ENCODE results near the gene FCER2.

Gene FCER2

DNA sequence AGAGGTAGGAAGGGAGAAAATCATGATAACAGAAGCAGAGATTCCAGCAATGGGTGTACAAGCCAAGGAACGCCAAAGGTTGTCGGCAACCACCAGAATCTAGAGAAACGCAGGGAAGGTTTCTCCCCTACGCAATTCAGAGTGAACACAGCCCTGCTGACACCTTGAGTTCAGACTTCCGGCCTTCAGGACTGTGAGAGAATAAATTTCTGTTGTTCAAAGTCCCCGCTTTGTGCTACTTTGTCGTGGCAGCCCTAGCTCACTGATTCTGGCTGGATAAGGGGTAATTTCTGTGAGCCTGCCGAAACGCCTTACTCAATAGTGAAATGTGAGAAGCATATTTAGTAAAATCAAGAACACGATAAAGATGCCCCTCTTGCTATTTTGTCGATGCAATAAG, 35.3 kb upstream of the FCER2 start:
- Histone ChIP-seq H3K9me2 (replicated peaks; ENCODE audit: insufficient read depth, low read length) (no peaks in the 10 kb centered on the region), H3K9me3 (ENCODE audit: insufficient read depth, low read length) (no peaks in the 10 kb centered on the region), H3K79me2 (ENCODE audit: insufficient read depth, low read length) (no peaks in the 10 kb centered on the region), H2AFZ (ENCODE audit: low read depth, low read length, severe bottlenecking) (no peak overlapping the region), H3K9ac (ENCODE audit: low read length) (no peak overlapping the region), H3K36me3 (ENCODE audit: low read length) (no peaks in the 10 kb centered on the region), H3F3A (ENCODE audit: insufficient read depth) (no peaks in the 10 kb centered on the region), H3K4me3 (ENCODE audit: insufficient read depth, low read length, poor library complexity, severe bottlenecking) (no peak overlapping the region), H3K27me3 (ENCODE audit: low read length) (no peaks in the 10 kb centered on the region), H3K4me2 (ENCODE audit: low read depth, low read length, poor library complexity, severe bottlenecking) (no peak overlapping the region), H3K27ac (ENCODE audit: low read depth, low read length) (no peak overlapping the region), H4K20me1 (ENCODE audit: low read depth, low read length) (no peaks in the 10 kb centered on the region)
- TF ChIP-seq, protein P1, sequence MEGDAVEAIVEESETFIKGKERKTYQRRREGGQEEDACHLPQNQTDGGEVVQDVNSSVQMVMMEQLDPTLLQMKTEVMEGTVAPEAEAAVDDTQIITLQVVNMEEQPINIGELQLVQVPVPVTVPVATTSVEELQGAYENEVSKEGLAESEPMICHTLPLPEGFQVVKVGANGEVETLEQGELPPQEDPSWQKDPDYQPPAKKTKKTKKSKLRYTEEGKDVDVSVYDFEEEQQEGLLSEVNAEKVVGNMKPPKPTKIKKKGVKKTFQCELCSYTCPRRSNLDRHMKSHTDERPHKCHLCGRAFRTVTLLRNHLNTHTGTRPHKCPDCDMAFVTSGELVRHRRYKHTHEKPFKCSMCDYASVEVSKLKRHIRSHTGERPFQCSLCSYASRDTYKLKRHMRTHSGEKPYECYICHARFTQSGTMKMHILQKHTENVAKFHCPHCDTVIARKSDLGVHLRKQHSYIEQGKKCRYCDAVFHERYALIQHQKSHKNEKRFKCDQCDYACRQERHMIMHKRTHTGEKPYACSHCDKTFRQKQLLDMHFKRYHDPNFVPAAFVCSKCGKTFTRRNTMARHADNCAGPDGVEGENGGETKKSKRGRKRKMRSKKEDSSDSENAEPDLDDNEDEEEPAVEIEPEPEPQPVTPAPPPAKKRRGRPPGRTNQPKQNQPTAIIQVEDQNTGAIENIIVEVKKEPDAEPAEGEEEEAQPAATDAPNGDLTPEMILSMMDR (IDR thresholded peaks at IDR 0.05; ENCODE audit: insufficient read depth, low read length, poor library complexity, severe bottlenecking): no peak
- TF ChIP-seq EZH2phosphoT487 (conservative IDR thresholded peaks at IDR 0.05; ENCODE audit: low read length): no peak

GRCh38 chr19:7736148-7736547, 34.2 kb upstream of the FCER2 start:
- no peak overlapping the region for H3K27ac ChIP-seq (ENCODE audit: low read depth, low read length)
- H3F3A ChIP-seq (ENCODE audit: insufficient read depth): no peaks in the 10 kb centered on the region
- H2AFZ ChIP-seq (ENCODE audit: low read depth, low read length, severe bottlenecking): no peak overlapping the region
- no peaks in the 10 kb centered on the region for H4K20me1 ChIP-seq (ENCODE audit: low read depth, low read length)
- no peaks in the 10 kb centered on the region for H3K36me3 ChIP-seq (ENCODE audit: low read length)
- no peaks in the 10 kb centered on the region for H3K9me2 ChIP-seq (replicated peaks; ENCODE audit: insufficient read depth, low read length)
- H3K79me2 ChIP-seq (ENCODE audit: insufficient read depth, low read length): no peaks in the 10 kb centered on the region
- no peak overlapping the region for H3K4me2 ChIP-seq (ENCODE audit: low read depth, low read length, poor library complexity, severe bottlenecking)
- H3K4me3 ChIP-seq (ENCODE audit: insufficient read depth, low read length, poor library complexity, severe bottlenecking): no peak overlapping the region
- H3K27me3 ChIP-seq (ENCODE audit: low read length): no peaks in the 10 kb centered on the region
- no peaks in the 10 kb centered on the region for H3K9me3 ChIP-seq (ENCODE audit: insufficient read depth, low read length)
- TF ChIP-seq EZH2phosphoT487 (conservative IDR thresholded peaks at IDR 0.05; ENCODE audit: low read length): no peak
- TF ChIP-seq, protein P1 (IDR thresholded peaks at IDR 0.05; ENCODE audit: insufficient read depth, low read length, poor library complexity, severe bottlenecking): no peak
- H3K9ac ChIP-seq (ENCODE audit: low read length): no peak overlapping the region

- Histone ChIP-seq H3K36me3 (ENCODE audit: low read length) (no peaks in the 10 kb centered on the region), H3F3A (ENCODE audit: insufficient read depth) (no peaks in the 10 kb centered on the region), H3K9me2 (replicated peaks; ENCODE audit: insufficient read depth, low read length) (no peaks in the 10 kb centered on the region), H3K79me2 (ENCODE audit: insufficient read depth, low read length) (no peaks in the 10 kb centered on the region), H2AFZ (ENCODE audit: low read depth, low read length, severe bottlenecking) (no peak overlapping the region), H3K4me2 (ENCODE audit: low read depth, low read length, poor library complexity, severe bottlenecking) (no peak overlapping the region), H3K27me3 (ENCODE audit: low read length) (no peaks in the 10 kb centered on the region), H3K9ac (ENCODE audit: low read length) (no peak overlapping the region), H3K9me3 (ENCODE audit: insufficient read depth, low read length) (no peaks in the 10 kb centered on the region), H3K4me3 (ENCODE audit: insufficient read depth, low read length, poor library complexity, severe bottlenecking) (no peak overlapping the region), H4K20me1 (ENCODE audit: low read depth, low read length) (no peaks in the 10 kb centered on the region), H3K27ac (ENCODE audit: low read depth, low read length) (no peak overlapping the region)
- TF ChIP-seq, protein P1 (IDR thresholded peaks at IDR 0.05; ENCODE audit: insufficient read depth, low read length, poor library complexity, severe bottlenecking): no peak
- no peak for TF ChIP-seq EZH2phosphoT487 (conservative IDR thresholded peaks at IDR 0.05; ENCODE audit: low read length)
Observed at GRCh38 chr19:7734220-7735203, 32.6 kb upstream of the FCER2 start.

Measured in SU-DHL-6 (cell line).